OCI-M1 (cell line): ENCODE results near the gene TNFRSF13B.
"Not testable (repeated sequence)": the region's sequence is repeated elsewhere in the genome, so short reads cannot be mapped to it uniquely, and the experiment has no call there.

Experiments used
- DNase-seq: peaks from one replicate; lab custom pipeline; 2025; lab: John Stamatoyannopoulos, UW

TNFRSF13B gene

GRCh38 chr17:16911141-16911937 lies 60.6 kb downstream of the TNFRSF13B start:
- no peak for DNase-seq

GRCh38 chr17:16910341-16910740 lies 61.6 kb downstream of the TNFRSF13B start:
- DNase-seq, result no peak

GRCh38 chr17:16909472-16910246 lies 62.3 kb downstream of the TNFRSF13B start:
- DNase-seq, result no peak

GRCh38 chr17:16908273-16908672 lies 63.6 kb downstream of the TNFRSF13B start:
- DNase-seq, result no peak

- DNase-seq, result no peak
Observed at GRCh38 chr17:16906680-16907079, 65.2 kb downstream of the TNFRSF13B start.

GRCh38 chr17:16905593-16906191 lies 66.2 kb downstream of the TNFRSF13B start:
- DNase-seq, result no peak

- not testable (repeated sequence) for DNase-seq
Observed at GRCh38 chr17:16903070-16903469, 68.8 kb downstream of the TNFRSF13B start.

GRCh38 chr17:16900288-16900882 lies 71.5 kb downstream of the TNFRSF13B start:
- no peak for DNase-seq

GRCh38 chr17:16897211-16897896 lies 74.6 kb downstream of the TNFRSF13B start:
- not testable (repeated sequence) for DNase-seq

GRCh38 chr17:16896235-16896634 lies 75.7 kb downstream of the TNFRSF13B start:
- not testable (repeated sequence) for DNase-seq

GRCh38 chr17:16893527-16893926 lies 78.4 kb downstream of the TNFRSF13B start:
- not testable (repeated sequence) for DNase-seq

GRCh38 chr17:16892876-16893454 lies 79.0 kb downstream of the TNFRSF13B start:
- not testable (repeated sequence) for DNase-seq

GRCh38 chr17:16889088-16889465 lies 82.8 kb downstream of the TNFRSF13B start:
- no peak for DNase-seq
